Activated gamma-delta T cell treated with Interleukin-2 at 50 U/mL for 16 hours (primary cell): ENCODE measurements around the gene ROR2.

Source experiments
- DNase-seq: peaks from one replicate; pipeline ENCODE4 v3.0.0-alpha.2; 2020

The ROR2 gene

DNA sequence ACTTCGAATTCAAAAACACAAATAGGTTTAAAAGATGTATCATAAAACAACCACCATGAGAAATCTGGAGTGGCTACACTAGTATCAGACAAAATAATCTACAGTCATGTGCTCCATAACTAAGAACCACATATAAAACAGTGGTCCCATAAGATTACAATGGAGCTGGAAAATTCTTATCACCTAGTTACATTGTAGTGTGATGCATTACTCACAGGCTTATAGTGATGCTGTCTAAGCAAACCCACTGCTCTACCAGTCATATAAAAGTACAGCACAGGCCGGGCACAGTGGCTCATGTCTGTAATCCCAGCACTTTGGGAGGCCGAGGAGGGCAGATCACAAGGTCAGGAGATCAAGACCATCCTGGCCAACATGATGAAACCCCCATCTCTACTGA lies 160.1 kb downstream of the ROR2 start:
- DNase-seq: no peak

GRCh38 chr9:91787931-91788330 lies 162.1 kb downstream of the ROR2 start:
- DNase-seq: no peak

GRCh38 chr9:91786132-91786896 lies 163.7 kb downstream of the ROR2 start:
- DNase-seq: no peak

GRCh38 chr9:91785447-91785842 lies 164.6 kb downstream of the ROR2 start:
- DNase-seq: no peak

- no peak for DNase-seq
Measured at GRCh38 chr9:91784673-91785446, 165.2 kb downstream of the ROR2 start.

- no peak for DNase-seq
Measured at GRCh38 chr9:91783876-91784672, 166.0 kb downstream of the ROR2 start.

DNA sequence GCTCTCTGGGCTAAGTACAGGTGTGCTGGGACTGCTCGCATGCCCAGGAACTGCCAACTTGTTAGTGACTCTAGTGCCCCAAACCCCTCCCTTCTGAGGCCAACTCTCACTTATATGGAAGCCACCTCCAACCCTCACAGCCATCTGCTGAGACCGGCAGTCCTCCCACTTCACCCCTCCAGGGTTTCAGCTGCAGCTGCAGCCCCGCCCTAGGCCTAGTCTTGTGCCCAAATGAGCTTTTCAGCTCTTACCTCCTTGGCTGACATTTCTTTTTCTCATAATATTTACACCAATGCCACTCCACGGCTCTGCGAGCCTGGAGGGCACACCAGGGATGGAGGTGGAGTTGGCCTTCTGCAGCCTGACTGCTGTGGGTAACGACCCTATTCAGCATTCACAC lies 166.6 kb downstream of the ROR2 start:
- no peak for DNase-seq

- DNase-seq: no peak
Measured at GRCh38 chr9:91782708-91783214, 167.3 kb downstream of the ROR2 start.

GRCh38 chr9:91781906-91782305 lies 168.1 kb downstream of the ROR2 start:
- DNase-seq: no peak

DNA sequence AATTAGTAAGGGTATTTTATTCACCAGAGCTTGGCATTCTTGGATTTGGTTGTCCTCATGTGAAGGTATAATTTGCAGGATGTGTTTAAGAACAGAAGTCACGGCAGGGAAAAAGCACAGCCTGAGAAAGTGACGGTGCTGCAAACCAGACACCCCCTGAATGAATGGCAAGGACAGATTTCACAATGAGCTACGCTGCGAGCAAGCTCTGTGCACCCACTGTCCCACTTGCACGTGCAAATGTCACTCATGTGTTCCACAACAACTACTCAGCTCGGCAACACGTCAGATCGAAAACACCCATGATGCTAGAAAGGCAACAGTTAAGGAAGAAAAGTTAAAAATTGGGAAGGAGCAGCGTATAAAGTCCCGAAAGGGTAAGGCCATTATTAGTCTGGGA lies 168.9 kb downstream of the ROR2 start:
- DNase-seq: no peak

GRCh38 chr9:91778031-91778430 lies 172.0 kb downstream of the ROR2 start:
- DNase-seq: no peak

GRCh38 chr9:91777292-91777830 lies 172.7 kb downstream of the ROR2 start:
- no peak for DNase-seq

DNA sequence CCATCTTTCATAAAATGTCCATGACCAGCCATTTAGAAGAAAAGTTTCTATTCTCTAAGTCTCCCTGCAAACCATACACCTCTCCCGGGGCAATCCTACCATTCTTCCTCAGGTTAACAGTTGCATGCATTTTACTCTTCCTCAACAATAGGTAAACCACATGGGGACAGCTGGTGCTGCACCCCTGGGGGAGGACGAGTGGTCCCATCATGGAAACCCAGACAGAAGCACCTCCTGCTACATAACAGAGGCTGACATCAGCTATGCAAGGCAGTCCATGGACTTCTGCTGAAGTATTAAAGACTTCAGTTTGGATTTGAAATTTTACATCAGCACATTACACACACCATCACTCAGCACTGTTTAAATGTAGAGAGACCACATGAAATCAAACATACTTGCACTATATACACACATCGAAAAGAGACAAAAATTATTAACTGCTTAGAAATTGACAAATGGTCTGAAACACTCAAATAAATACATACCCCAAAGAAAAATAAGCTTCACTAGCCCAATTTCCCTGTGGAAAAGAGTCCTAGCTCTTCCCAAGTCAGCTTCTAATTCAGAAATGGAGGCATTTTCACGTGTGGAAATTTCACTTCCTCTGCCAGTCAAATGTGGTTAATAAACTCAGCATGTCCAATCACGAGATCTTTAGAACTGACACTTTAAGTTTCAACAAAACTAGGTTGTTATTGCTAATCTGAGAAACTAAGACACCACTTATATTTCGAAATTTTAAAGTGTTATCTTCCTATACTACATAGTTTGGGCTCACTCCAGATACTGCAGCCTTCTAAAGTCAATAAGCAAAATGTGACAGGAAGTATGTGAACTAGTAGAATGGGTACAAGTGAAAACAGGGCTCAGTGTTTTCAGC lies 173.4 kb downstream of the ROR2 start:
- DNase-seq: no peak

- DNase-seq: no peak
Measured at GRCh38 chr9:91775708-91776028, 174.4 kb downstream of the ROR2 start.

DNA sequence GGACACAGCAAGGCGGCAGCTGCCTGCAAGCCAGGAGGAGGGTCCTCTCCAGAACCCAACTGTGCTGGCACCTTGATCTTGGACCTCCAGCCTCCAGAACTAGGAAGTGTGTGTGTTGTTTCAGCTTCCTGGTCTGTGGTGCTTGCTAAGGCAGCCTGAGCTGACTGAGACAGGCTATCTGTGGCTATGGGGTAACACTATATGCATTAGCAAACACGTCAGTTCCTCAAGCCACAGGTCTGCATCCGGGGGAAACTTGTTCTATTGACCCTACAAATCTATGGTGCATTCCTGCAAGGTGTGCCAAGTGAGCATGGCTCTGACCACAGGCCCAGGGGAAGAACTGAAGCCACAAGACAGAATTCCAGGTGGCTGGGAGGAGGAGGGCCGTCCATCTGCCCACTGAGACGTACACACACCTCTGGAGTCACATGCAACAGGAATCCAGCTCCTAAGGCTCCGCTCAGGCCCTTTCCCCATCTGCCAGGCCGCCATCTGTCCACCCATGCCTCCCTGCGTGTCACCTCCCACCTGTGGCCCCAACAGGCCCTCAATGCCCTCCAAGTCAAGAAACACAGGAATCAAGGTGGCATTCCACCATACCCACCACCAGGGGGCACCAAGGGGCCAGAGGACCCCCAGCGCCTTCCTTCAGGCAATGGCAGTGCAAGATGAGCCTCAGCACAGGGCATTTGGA lies 174.9 kb downstream of the ROR2 start:
- peak; percentile 66 for DNase-seq

DNA sequence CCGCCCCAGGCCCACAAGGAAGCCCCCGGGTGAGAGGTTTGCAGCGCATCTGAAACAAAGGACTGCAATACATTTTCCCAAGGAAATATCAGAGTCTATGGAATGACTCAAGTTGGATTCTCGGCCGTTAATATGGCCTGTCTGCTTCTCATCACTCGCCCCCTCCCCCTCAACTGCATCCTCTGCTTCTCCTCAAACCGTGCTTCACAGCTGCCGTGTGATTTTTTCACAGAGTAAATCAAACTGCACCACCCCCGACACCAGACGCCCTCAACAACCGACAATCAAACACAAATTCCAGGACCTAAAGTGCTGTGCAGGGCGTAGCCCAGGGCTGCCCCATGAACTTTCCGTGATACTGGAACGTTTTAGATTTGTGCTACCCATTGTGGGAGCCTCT lies 176.9 kb downstream of the ROR2 start:
- DNase-seq: no peak

- DNase-seq: no peak
Measured at GRCh38 chr9:91771864-91772263, 178.2 kb downstream of the ROR2 start.

GRCh38 chr9:91771027-91771426 lies 179.0 kb downstream of the ROR2 start:
- DNase-seq: no peak

DNA sequence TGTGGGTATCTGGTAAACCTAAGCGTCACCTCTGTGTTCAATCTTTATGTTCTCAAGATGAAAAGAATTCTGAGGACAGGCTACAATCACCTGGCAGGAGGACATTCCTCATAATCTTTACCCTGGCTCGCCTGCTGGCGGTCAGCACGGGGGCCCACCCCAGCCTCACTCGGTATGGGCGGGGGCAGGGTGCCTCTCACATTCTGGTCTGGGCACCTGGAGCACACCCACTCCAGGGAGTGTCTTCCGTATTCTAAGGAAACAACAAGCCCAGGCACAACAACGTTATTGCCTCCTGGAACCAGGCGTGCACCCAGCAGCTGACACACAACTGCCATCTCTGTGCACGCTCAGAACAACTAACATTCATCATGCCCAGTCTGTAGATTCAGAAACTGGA lies 179.8 kb downstream of the ROR2 start:
- DNase-seq: no peak

DNA sequence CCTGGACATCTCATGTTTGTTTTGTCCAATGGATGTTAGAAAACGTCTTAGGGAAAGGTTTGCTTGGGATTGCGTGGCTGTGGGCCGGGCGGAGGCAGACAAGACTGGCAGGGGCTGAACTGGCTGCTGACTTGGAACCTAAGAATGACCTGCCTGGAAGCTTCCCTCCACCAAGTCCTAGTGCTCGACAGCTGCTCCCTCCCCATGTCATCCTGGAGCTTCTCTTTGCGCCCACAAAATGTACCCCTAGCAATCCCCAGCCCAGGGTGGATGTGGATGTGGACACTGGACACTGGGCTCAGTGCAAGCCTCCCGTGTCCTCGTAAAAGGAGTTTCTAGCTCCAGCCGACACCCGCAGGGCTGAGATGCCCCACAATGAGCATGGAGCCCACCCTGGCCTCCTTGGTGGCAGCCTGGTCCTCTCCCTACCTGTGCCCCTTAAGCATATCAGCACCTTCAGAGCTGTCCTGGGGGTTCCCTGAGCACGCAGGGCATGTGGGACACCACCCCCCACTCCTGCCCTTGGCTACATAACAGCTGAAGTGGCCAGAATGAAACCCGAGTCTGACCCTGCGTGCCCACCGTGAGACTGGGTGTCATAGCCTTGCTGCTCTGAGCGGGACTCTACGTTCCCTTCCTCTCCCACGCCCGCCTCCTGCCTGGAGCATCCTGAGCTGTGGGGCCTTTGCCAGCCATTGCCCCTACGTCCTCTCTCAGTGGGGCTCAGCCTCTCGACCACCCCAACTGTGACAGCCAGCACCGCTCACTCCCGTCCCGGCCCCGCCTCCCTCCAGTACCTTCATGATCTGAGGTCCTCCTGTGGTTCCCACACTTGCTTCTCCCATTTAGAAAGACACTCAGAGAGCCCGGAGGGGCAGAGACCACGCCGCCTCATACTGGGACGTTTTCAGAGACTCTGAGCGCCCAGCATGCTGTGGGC lies 180.8 kb downstream of the ROR2 start:
- no peak for DNase-seq
